Stimulated activated CD4-positive, alpha-beta T cell treated with anti-CD3 and anti-CD28 coated beads, TNF-alpha, amount 100 ng/mL, for 1 hour (primary cell): Measurements from ENCODE around the gene C14orf132.

Experiments used
- DNase-seq, 3 donors: peaks; one replicate each; pipeline ENCODE4 v3.0.0-alpha.2; 2020; ENCODE audit warnings: low read depth in 3 of 3, low spot score in 1 of 3

The C14orf132 gene

DNA sequence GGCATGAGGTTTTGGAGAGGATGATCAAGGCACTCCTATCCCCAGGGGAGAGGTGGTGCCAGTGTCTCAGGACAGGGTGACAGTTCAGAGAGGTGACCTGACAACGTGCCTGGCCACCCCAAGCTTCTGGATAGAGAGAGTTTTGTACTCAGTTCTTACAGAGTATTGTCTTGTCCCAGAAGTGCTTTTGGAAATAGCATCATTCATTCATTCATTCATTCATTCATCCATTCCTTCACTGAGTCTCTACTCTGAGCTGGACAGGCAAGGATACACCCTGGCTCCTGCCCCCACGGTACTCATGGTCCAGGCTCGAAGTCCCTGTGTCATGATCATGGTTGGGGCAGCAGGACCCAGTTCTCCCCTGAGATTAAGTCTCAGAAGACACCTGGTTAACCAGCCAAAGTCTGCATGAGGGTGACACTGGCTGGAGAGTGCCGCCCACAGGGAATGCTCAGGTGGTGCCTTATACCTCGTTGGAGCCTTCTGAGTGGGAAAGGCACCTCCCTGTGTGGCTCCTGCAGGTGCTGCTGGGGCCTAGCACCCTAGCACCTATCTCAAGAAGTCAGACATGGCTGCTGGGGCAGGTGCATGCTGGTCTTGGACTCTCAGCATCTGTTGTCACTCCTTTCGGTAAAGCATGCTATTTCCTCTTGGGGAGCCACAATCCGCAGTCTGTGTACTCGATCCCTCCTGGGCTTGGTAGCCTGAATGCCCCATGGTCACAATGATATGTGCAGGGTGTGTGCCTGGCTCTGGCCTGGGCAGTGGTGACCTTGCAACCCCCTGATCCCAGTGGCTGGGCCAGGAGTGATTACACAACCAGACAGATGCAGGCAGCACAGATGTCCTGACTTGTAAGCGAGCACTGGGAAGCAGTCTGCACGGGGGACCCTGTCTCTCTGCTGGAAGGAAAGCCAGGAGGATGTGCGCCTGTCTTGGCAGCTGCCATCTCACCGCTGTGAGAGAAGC, 57.8 kb downstream of the C14orf132 start:
- no peak for DNase-seq

- no peak for DNase-seq
Measured at GRCh38 chr14:96097752-96098151, 58.6 kb downstream of the C14orf132 start.

- no peak for DNase-seq
Measured at GRCh38 chr14:96098309-96098998, 59.3 kb downstream of the C14orf132 start.

DNA sequence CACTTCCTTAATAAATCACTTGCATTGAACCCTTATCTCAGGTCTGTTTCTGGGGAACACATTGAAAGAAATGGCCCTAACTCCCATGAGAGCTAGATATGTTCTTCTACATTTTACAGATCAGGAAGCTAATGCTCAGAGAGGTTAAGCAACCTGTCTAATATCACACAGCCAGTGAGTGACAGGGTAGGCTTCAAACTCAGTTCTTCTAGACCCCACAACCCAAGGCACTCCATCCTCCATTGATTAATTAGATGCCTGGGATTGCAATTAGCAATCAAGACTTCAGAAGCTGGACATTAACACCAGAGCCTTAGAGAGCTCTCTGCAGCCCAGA, 59.8 kb downstream of the C14orf132 start:
- DNase-seq: no peak

- peak; percentile 24 to 42 (median 31) for DNase-seq
Measured at GRCh38 chr14:96100161-96101064, 61.3 kb downstream of the C14orf132 start.

- no peak for DNase-seq
Measured at GRCh38 chr14:96102081-96102856, 63.1 kb downstream of the C14orf132 start.

DNA sequence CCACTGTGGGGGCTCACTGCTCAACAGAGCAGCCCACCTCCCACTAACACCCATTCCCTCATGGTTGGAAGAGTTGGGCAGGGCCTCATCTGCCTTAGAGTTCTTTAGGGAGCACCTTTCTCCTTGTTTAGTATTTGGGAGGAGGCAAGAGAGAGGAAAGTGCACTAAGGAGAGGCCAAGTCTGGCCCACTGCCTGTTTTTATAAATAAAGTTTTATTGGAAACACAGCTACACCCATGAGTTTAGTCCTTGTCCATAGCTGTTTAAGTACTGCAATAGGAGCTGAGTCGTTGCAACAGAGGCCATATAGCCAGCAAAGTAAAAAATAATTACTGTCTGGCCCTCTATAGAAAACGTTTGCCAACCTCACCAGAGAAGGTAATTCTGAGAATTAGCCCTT, 63.9 kb downstream of the C14orf132 start:
- DNase-seq: no peak

DNA sequence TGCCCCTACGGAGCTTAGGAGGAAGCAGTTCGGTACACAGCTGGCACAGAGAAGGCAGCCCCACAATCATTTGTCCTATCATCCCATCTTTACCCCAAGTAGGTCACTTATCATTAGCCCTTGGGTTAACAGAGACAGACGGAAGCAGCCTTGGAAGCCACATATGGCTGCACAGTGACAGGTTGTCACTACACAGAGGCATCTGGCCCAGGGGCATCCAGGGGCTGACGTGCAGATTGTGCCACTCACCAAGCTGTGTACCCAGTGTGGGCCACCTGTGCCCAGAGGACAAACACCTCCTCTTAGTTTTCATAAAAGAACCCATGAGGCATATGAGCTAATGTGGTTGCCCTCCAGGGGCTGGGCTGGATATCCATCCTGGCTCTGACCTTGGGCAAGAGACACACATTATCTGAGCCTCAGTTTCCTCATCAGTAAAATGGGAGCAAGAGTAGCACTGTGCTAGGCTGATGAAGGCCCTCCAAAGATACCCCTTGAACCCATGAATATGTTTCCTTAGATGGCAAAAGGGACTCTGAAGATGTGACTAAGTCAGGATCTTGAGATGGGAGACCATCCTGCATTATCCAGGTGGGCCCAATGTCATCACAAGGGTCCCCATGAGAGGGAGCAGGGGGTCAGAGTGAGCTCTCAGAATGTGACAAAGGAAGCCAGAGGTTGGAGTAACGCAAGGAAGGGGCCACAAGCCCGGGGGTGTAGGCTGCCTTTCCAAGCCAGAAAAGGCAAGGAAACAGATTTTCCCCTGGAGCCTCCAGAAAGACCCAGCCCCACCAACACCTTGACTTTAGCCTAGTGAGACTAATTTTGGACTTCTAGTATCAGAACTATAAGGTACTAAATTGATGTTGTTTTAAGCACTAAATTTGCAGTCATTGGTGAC, 64.6 kb downstream of the C14orf132 start:
- no peak for DNase-seq

GRCh38 chr14:96104469-96105057, 65.4 kb downstream of the C14orf132 start:
- DNase-seq: no peak

DNA sequence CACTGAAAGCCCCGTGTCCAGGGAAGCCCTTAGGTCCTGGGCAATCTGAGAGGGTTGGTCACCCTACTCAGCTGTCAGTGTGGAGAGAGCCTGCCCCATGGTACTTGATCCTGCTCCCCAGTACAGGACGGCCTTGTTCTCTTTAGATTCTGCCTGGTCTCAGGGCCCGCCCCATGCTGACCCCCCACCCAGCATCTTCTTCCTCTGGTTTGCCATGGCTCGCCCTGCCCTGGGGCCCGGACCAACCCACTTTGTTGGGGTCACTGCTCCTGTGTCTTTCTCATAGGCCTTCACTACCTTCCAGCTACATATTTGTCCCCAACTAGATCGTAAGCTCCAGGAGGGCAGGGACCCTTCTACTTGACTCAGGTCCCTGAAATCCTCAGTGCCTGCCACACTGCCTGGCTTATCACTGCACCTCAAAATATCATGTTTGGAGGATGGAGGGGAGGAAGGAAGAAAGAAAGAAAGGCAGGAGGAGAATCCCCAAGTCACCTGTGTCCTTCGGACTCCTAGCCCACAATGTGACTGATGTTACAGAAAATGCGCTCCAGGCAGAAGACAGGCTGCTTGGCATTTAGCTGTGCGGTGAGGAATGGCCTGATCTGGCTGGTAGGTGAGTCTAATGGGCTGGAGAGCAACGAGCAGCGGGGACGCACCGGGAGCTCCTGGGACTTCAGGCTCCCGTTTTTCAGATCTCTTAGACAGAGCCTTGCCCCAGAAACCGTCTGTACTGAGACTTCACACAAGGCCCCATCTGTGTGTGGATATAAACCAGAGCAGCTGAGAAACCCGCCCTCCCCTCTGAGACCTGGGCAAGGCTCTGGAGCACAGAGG, 66.1 kb downstream of the C14orf132 start:
- DNase-seq: no peak

- no peak for DNase-seq
Measured at GRCh38 chr14:96105926-96106441, 66.8 kb downstream of the C14orf132 start.

DNA sequence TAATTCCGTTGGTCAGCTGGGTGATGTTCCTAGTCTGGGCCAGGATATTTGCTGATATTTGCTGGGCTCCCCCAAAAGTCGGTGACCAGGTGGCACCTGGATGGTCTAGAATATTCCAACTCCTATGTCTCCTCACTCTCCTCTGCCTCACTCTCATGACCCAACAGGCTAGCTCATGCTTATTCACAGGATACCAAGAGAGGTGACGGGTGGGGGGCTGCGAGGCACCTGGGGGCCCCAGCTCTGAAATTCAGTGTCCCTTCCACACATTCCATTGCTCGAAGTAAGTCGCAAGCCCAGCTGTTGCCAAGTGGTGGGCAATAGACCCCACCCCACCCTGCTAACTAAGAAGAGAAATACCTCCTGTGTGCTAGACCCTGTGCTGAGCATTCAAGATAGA, 67.7 kb downstream of the C14orf132 start:
- DNase-seq: no peak

- no peak for DNase-seq
Measured at GRCh38 chr14:96108061-96108795, 69.1 kb downstream of the C14orf132 start.

DNA sequence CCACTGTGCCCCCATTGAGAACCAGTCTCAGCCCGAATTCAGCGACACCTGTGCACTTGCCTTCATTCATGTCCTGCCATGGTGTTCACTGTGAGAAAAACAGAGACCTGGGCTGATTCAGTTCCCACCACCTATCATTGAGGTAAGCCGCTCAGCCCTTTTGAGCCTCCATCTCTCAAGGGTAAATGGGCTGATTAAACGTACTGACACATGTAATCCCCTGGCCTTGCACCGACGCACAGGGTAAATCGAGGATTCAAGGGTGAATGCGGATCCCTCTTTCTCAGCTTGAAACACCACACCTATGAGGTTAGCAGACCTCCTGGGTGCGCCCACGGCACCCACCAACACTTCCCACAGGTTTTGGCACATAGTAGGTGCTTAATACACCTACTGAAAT, 69.7 kb downstream of the C14orf132 start:
- no peak for DNase-seq

- no peak for DNase-seq
Measured at GRCh38 chr14:96109596-96110355, 70.6 kb downstream of the C14orf132 start.

DNA sequence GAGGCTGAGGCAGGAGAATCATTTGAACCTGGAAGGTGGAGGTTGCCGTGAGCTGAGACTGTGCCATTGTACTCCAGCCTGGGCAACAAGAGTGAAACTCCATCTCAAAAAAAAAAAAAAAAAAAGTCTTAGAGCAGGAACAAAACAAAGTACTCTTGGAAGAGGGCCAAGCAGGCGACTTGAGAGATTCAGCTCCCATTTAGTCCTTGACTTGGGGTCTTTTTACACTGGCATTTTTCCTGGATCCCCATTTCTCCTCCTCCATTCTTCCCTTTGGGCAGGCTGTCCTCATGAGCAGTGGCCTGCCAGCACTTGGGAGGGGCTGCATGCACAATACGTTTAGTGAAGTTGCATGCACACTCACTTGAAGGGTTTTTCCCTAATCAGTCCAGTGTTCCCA, 72.9 kb downstream of the C14orf132 start:
- DNase-seq: no peak

DNA sequence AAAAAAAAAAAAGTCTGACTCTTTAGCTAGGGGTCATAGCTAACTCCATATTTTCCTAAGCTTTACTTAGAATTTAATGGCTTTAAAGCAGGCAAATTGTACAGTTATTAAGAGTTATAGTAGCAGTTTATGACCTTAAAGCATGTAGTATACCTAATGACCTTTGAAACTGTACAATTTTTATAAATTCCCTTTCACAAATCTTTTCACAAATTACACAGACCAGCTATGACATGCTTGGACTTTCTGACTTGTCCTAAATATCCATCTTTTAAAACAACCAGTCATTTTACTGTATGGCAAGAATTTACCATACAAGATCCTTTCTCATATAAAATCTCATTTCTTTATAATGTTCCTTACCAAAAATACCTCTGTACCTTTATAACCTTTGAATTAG, 74.8 kb downstream of the C14orf132 start:
- DNase-seq: no peak
